ENCODE measurements around the gene UST.

- no peak for TF ChIP-seq CTCF (IDR thresholded peaks at IDR 0.05 in 2 of 3, conservative IDR thresholded peaks at IDR 0.05 in 1 of 3; ENCODE audit: borderline replicate concordance in 1 of 3, insufficient read depth in 1 of 3, low read depth in 2 of 3, low read length in 2 of 3)
- no peak for TF ChIP-seq EZH2 (IDR thresholded peaks at IDR 0.05)
- no peak for TF ChIP-seq SRF (IDR thresholded peaks at IDR 0.05; ENCODE audit: low read depth)
- TF ChIP-seq POLR2A (IDR thresholded peaks at IDR 0.05; ENCODE audit: borderline replicate concordance, extremely low read depth, insufficient read depth, insufficient read length), result no peak
- no peak for TF ChIP-seq POLR2AphosphoS5 (IDR thresholded peaks at IDR 0.05; ENCODE audit: low read depth, low read length)
- TF ChIP-seq SIN3A (IDR thresholded peaks at IDR 0.05; ENCODE audit: low read depth), result no peak
- no peak for TF ChIP-seq EZH2phosphoT487 (IDR thresholded peaks at IDR 0.05; ENCODE audit: borderline replicate concordance)
- no peak for TF ChIP-seq FOSL1 (IDR thresholded peaks at IDR 0.05; ENCODE audit: low read depth)
- TF ChIP-seq RAD21 (IDR thresholded peaks at IDR 0.05; ENCODE audit: low read depth), result no peak
- TF ChIP-seq, protein P1, sequence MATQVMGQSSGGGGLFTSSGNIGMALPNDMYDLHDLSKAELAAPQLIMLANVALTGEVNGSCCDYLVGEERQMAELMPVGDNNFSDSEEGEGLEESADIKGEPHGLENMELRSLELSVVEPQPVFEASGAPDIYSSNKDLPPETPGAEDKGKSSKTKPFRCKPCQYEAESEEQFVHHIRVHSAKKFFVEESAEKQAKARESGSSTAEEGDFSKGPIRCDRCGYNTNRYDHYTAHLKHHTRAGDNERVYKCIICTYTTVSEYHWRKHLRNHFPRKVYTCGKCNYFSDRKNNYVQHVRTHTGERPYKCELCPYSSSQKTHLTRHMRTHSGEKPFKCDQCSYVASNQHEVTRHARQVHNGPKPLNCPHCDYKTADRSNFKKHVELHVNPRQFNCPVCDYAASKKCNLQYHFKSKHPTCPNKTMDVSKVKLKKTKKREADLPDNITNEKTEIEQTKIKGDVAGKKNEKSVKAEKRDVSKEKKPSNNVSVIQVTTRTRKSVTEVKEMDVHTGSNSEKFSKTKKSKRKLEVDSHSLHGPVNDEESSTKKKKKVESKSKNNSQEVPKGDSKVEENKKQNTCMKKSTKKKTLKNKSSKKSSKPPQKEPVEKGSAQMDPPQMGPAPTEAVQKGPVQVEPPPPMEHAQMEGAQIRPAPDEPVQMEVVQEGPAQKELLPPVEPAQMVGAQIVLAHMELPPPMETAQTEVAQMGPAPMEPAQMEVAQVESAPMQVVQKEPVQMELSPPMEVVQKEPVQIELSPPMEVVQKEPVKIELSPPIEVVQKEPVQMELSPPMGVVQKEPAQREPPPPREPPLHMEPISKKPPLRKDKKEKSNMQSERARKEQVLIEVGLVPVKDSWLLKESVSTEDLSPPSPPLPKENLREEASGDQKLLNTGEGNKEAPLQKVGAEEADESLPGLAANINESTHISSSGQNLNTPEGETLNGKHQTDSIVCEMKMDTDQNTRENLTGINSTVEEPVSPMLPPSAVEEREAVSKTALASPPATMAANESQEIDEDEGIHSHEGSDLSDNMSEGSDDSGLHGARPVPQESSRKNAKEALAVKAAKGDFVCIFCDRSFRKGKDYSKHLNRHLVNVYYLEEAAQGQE (IDR thresholded peaks at IDR 0.05; ENCODE audit: low read depth), result no peak
- no peak for TF ChIP-seq YY1 (IDR thresholded peaks at IDR 0.05; ENCODE audit: extremely low read depth, insufficient replicate concordance, low read depth, low read length)
- TF ChIP-seq, protein P2, sequence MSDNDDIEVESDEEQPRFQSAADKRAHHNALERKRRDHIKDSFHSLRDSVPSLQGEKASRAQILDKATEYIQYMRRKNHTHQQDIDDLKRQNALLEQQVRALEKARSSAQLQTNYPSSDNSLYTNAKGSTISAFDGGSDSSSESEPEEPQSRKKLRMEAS (IDR thresholded peaks at IDR 0.05), result no peak
Observed at GRCh38 chr6:149057464-149057840, 310.6 kb downstream of the UST start.
